Nephron progenitor cell (in vitro differentiated cells): ENCODE measurements around the gene KCNK15.

Experiments used
- DNase-seq: peaks from one replicate; pipeline ENCODE4 v3.0.0; 2021
- H3K27ac Mint-ChIP-seq: 2 replicates; pipeline ENCODE4 v1.8.0; 2021; ENCODE audit warnings: mild to moderate bottlenecking, moderate library complexity, mixed read lengths
- H3K27me3 Mint-ChIP-seq: 2 replicates; pipeline ENCODE4 v1.8.0; 2021; ENCODE audit warnings: mild to moderate bottlenecking, low read depth, mixed read lengths; ENCODE audit not compliant: poor library complexity
- H3K36me3 Mint-ChIP-seq: 2 replicates; pipeline ENCODE4 v1.8.0; 2021; ENCODE audit warnings: low read depth, mixed read lengths
- H3K4me1 Mint-ChIP-seq: 2 replicates; pipeline ENCODE4 v1.8.0; 2021; ENCODE audit warnings: mixed read lengths
- H3K4me3 Mint-ChIP-seq: 2 replicates; pipeline ENCODE4 v1.8.0; 2021; ENCODE audit warnings: mild to moderate bottlenecking, moderate library complexity, mixed read lengths
- H3K9me3 Mint-ChIP-seq: 2 replicates; pipeline ENCODE4 v1.8.0; 2021; ENCODE audit warnings: mild to moderate bottlenecking, moderate library complexity, mixed read lengths
- CTCF ChIP-seq: fragments of 200-600 bp; sonication (generic); IDR thresholded peaks from 2 replicates; pipeline ENCODE4 v1.5.0; 2021; ENCODE audit warnings: antibody characterized with exemption

Gene KCNK15

GRCh38 chr20:44747166-44748004, 1.7 kb downstream of the KCNK15 start:
- Mint-ChIP-seq H3K27me3 (peaks cover 53% of the 10 kb centered on the region), H3K4me1 (peaks cover 25% of the 10 kb centered on the region), H3K4me3 (peak overlapping the region; percentile 74), H3K36me3 (no peaks in the 10 kb centered on the region), H3K9me3 (no peaks in the 10 kb centered on the region), H3K27ac (no peak overlapping the region)
- TF ChIP-seq CTCF: peak; percentile 61
- peak; percentile 84 for DNase-seq

GRCh38 chr20:44748005-44748370, 2.3 kb downstream of the KCNK15 start:
- H3K27me3 Mint-ChIP-seq: peaks cover 48% of the 10 kb centered on the region
- no peaks in the 10 kb centered on the region for H3K36me3 Mint-ChIP-seq
- no peak for TF ChIP-seq CTCF
- no peak for DNase-seq
- H3K4me3 Mint-ChIP-seq: no peak overlapping the region
- H3K9me3 Mint-ChIP-seq: no peaks in the 10 kb centered on the region
- H3K27ac Mint-ChIP-seq: no peak overlapping the region
- peaks cover 21% of the 10 kb centered on the region for H3K4me1 Mint-ChIP-seq

GRCh38 chr20:44750081-44750805, 4.6 kb downstream of the KCNK15 start:
- Mint-ChIP-seq H3K27me3 (peaks cover 26% of the 10 kb centered on the region), H3K36me3 (no peaks in the 10 kb centered on the region), H3K4me3 (no peak overlapping the region), H3K9me3 (no peaks in the 10 kb centered on the region), H3K27ac (no peak overlapping the region), H3K4me1 (peaks cover 25% of the 10 kb centered on the region)
- TF ChIP-seq CTCF: no peak
- DNase-seq: no peak

- TF ChIP-seq CTCF: no peak
- Mint-ChIP-seq H3K27ac (no peak overlapping the region), H3K4me3 (no peak overlapping the region), H3K36me3 (no peaks in the 10 kb centered on the region), H3K9me3 (no peaks in the 10 kb centered on the region), H3K4me1 (peaks cover 20% of the 10 kb centered on the region), H3K27me3 (peaks cover 7% of the 10 kb centered on the region)
- DNase-seq: no peak
These were observed 6.7 kb downstream of the KCNK15 start for GRCh38 chr20:44752099-44752931.

GRCh38 chr20:44754554-44754953, 8.9 kb downstream of the KCNK15 start:
- peaks cover 17% of the 10 kb centered on the region for H3K4me1 Mint-ChIP-seq
- no peaks in the 10 kb centered on the region for H3K36me3 Mint-ChIP-seq
- no peak for TF ChIP-seq CTCF
- no peaks in the 10 kb centered on the region for H3K27me3 Mint-ChIP-seq
- no peaks in the 10 kb centered on the region for H3K9me3 Mint-ChIP-seq
- no peak overlapping the region for H3K4me3 Mint-ChIP-seq
- no peak overlapping the region for H3K27ac Mint-ChIP-seq
- peak; percentile 20 for DNase-seq
